Stimulated activated CD4-positive, alpha-beta T cell treated with anti-CD3 and anti-CD28 coated beads, Interleukin-1b, Interleukin-23, amount 100 ng/mL, for 1 hour (primary cell): ENCODE data around the gene PTPRF.

ENCODE experiments used
- DNase-seq, 2 donors: peaks; one replicate each; pipeline ENCODE4 v3.0.0-alpha.2; 2020; ENCODE audit warnings: low read depth in 2 of 2

The PTPRF gene

DNA sequence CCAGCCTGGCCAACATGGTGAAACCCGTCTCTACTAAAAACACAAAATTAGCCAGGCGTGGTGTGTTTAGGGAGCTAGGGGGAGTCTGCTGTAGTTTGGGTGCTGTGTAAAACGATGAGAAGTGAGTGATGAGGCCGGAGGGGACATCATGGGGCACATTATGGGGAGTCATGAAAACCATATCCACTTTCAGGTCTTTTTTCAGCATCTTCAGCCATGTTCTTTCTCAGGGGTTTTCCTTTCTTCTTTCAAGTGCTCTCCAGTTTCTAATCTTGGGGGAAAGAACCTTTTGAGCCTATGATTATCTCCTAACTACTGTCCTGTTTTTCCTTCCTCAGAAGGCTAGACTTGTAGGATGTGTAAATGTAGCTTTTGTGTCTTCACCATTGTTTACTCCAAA lies 133.7 kb downstream of the PTPRF start:
- no peak for DNase-seq

DNA sequence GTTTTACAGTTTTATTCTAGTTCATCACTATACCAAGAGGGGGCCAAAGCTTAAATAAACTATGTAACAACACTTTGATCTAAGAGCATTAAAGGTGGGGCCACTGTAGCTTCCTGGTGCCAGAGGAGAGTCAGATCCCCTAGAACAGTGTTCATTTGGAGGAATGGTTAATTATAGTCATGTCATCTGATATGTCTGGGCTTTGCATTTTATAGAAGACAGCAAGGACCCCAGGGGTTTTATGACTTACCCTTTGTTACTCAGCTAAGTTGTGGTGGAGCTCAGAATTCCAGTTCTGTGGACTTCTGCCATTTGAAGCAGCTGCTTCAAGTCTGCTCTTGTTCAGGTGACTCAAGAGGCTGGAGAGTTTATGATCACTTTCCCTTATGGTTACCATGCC lies 135.9 kb downstream of the PTPRF start:
- no peak for DNase-seq

DNA sequence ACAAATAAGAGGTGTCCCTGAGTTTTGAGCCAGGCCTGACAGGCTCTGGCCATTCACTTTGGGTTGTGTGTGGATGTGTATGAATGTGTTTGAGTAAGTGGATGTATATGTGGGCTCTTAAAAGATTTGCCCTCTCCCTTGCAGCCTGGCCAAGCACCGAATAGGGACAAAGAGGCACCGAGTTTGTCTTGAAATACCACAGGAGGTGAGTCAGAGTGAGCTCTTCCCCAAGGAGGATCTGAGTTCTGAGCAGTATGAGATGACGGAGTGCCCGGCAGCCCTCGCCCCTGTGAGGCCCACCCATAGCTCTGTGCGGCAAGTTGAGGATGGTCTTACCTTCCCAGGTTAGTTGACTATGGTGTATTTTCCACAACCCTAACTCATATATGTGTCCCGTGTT lies 138.3 kb downstream of the PTPRF start:
- no peak for DNase-seq

DNA sequence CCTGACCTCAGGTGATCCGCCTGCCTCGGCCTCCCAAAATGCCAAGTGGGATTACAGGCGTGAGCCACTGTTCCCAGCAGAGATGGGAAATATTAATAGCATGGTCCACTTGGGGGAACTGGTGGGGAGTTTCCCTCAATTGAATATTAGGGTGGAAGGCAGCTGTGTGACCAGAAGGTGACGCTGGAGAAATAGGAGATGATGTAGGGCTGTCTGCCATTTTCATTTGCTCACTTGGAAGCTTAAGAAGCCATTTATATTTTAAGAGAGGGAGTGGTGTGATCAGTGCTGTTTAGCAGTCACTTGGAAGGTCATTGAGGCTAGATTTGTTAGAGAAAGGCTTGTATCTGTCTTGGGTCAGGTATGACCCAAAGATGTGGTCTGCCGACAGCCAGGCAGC lies 139.2 kb downstream of the PTPRF start:
- no peak for DNase-seq

DNA sequence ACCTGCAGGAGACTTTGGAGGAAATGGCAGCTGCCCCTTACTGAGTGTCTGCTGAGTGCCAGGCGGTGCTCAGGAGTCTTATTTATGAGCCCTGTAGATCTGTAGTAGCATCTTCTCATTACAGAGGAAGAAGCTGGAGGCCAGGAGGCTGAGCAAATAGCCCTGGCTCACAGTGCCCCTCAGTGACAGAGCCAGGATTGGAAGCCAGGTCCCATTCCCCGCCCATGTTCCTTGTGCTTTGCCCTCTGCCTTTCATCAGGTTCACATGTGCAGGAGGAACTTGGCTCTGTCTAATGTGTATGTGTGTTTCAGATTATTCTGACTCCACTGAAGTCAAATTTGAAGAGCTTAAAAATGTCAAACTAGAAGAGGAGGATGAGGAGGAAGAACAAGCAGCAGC lies 140.5 kb downstream of the PTPRF start:
- DNase-seq: no peak

DNA sequence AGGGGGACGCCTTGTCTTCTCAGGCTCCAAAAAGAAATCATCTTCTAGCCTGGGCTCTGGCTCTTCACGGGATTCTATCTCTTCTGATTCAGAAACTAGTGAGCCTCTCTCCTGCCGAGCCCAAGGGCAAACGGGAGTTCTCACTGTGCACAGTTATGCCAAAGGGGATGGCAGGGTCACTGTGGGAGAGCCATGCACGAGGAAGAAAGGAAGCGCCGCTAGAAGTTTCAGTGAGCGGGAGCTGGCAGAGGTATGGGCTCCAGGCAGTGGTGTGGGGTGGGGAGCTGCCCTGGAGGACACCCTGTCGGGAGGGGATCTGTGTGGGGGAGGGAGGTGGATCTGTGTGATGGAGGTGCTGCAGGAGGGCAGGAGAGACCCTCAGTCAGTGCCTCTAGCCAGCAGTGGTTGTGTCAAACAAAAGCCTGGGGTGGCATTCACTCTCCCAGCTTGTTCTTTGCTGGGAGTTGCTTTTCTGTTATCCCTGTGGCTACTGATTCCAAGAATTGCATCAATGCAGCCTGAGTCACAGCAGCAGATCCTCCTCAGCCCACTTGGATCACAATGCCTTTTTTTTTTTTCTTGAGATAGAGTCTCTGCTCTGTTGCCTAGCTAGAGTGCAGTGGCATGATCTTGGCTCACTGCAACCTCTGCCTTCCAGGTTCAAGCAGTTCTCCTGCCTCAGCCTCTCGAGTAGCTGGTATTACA lies 141.1 kb downstream of the PTPRF start:
- no peak for DNase-seq

DNA sequence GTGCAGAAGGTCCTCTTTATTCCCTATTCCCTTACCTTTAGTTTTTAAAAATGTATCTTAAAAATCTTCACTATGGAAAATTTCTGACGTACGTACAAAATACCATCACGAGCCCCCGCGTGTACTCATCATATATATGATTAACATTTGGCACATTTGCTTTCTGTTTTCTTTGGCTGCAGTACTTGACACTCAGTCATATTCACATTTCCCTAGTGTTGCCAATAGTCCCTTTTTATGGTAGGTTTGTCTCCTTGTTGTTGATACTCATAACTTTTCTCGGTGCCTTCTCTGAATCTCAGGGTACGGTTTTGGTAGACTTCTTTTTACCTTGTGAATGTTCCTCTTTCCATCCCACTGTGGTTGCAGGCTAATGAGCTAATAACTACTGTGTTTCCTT lies 142.6 kb downstream of the PTPRF start:
- DNase-seq: no peak
